ENCODE measurements around the gene LEMD1.

The LEMD1 gene

GRCh38 chr1:205377355-205377754 lies 44.5 kb downstream of the LEMD1 start:
- no peak for TF ChIP-seq SPI1 (IDR thresholded peaks at IDR 0.05; ENCODE audit: borderline replicate concordance, low read depth)
- TF ChIP-seq POLR2AphosphoS5 (IDR thresholded peaks at IDR 0.05; ENCODE audit: low read depth), result no peak
- TF ChIP-seq CTCF (IDR thresholded peaks at IDR 0.05; ENCODE audit: insufficient read depth, low read length), result no peak
- TF ChIP-seq GABPA (IDR thresholded peaks at IDR 0.05; ENCODE audit: low read depth), result no peak
- TF ChIP-seq REST (IDR thresholded peaks at IDR 0.05; ENCODE audit: insufficient replicate concordance, low read depth), result no peak
- H3K27me3 ChIP-seq (ENCODE audit: insufficient read depth, poor library complexity, severe bottlenecking), result peaks cover 12% of the 10 kb centered on the region

GRCh38 chr1:205376739-205377138 lies 45.1 kb downstream of the LEMD1 start:
- no peak for DNase-seq (ENCODE audit: low read depth in 1 of 2, low spot score in 1 of 2)
- Histone ChIP-seq H3K27ac (replicated peaks) (no peak overlapping the region), H3K4me3 (replicated peaks; ENCODE audit: insufficient read depth, low read length) (no peak overlapping the region), H3K27me3 (ENCODE audit: insufficient read depth, poor library complexity, severe bottlenecking) (peaks cover 14% of the 10 kb centered on the region)
- TF ChIP-seq REST (IDR thresholded peaks at IDR 0.05; ENCODE audit: insufficient replicate concordance, low read depth) (no peak), GABPA (IDR thresholded peaks at IDR 0.05; ENCODE audit: low read depth) (no peak), SPI1 (IDR thresholded peaks at IDR 0.05; ENCODE audit: borderline replicate concordance, low read depth) (no peak), CTCF (IDR thresholded peaks at IDR 0.05; ENCODE audit: insufficient read depth, low read length) (no peak), POLR2AphosphoS5 (IDR thresholded peaks at IDR 0.05; ENCODE audit: low read depth) (no peak)

More at GRCh38 chr1:205377355-205377754, 44.5 kb downstream of the LEMD1 start:
- Histone ChIP-seq H3K27ac (replicated peaks) (no peak overlapping the region), H3K4me3 (replicated peaks; ENCODE audit: insufficient read depth, low read length) (no peak overlapping the region)
- no peak for DNase-seq (ENCODE audit: low read depth in 1 of 2, low spot score in 1 of 2)

- no peak for DNase-seq (ENCODE audit: low read depth in 1 of 2, low spot score in 1 of 2)
- Histone ChIP-seq H3K27ac (replicated peaks) (no peak overlapping the region), H3K4me3 (replicated peaks; ENCODE audit: insufficient read depth, low read length) (no peak overlapping the region), H3K27me3 (ENCODE audit: insufficient read depth, poor library complexity, severe bottlenecking) (peaks cover 15% of the 10 kb centered on the region)
- TF ChIP-seq GABPA (IDR thresholded peaks at IDR 0.05; ENCODE audit: low read depth) (no peak), POLR2AphosphoS5 (IDR thresholded peaks at IDR 0.05; ENCODE audit: low read depth) (no peak), CTCF (IDR thresholded peaks at IDR 0.05; ENCODE audit: insufficient read depth, low read length) (no peak)
These were observed 45.9 kb downstream of the LEMD1 start for GRCh38 chr1:205375835-205376545.

Measured in HL-60 (cell line).